ENCODE data around the gene ATP10A. TPM values are rescaled to one million over a fixed set of nuclear protein-coding genes. Genes with fewer than 3 reads are reported as not detected.

Gene ATP10A
- polyA plus RNA-seq, 3 donors, result 0.71 to 3.9 (median 0.92) TPM

DNA sequence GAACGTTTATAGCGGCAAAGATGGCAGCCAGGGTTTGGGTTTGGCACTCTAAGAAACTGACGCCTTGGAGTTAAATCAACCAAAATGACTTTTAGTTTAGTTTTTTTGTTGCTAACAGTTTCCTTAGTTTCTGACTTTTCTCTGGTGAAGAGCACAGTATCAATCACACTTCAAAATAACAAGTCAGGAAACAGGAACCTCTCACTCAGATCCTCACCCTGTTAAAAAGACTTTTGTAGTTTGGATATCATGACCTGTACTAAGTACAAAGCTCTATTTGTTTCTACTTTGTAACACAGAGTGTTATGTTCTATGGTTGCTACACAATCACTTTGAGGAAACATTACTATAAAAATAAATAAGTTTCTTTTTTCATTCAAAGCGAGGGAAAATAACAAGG, 51.1 kb downstream of the ATP10A start:
- Mint-ChIP-seq H3K4me3 (no peak overlapping the region), H3K27me3 (ENCODE audit: low read depth in 3 of 3) (peaks cover 2 to 7% (median 5%) of the 10 kb centered on the region in 3 donors)
- no peak overlapping the region for H3K27ac ChIP-seq (ENCODE audit: low read depth in 1 of 2, low read length in 2 of 2)

DNA sequence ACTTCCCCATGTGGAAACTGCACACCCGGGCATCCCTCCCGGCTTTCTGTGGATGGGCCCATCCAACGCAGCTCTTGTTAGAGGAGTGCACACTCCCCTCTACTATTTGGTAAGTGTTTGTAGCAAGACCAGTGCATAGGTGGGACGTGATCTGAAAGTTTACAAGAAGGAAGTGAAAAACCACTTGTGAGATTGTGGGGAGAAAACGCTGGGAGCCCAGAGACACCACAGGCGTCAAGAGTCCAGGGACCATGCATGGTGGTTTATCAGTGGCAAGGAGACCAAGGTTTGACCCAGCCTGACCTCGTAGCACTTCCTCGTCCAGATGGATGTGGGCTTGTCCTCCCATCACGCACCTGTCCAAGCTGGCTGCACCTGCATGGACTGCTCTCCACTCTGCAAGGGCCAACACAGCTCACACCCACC, 51.6 kb downstream of the ATP10A start:
- no peaks in the 10 kb centered on the region for H3K9me3 ChIP-seq (replicated peaks in 1 of 2; ENCODE audit: control insufficient read depth in 1 of 2, insufficient read depth in 1 of 2, low read length in 2 of 2)
- peaks cover 2 to 5% (median 4%) of the 10 kb centered on the region in 3 donors for H3K27me3 Mint-ChIP-seq (ENCODE audit: low read depth in 3 of 3)
- no peaks in the 10 kb centered on the region for H4K20me1 ChIP-seq (ENCODE audit: insufficient read depth, low read length)
- 7% methylated on average over 6 of the region's 9 CpGs for WGBS (ENCODE audit: insufficient coverage)
- intact Hi-C loops (cut with micrococcal nuclease), result no loop called here
- H3K9me3 Mint-ChIP-seq, result no peaks in the 10 kb centered on the region
- TF ChIP-seq, protein P1, sequence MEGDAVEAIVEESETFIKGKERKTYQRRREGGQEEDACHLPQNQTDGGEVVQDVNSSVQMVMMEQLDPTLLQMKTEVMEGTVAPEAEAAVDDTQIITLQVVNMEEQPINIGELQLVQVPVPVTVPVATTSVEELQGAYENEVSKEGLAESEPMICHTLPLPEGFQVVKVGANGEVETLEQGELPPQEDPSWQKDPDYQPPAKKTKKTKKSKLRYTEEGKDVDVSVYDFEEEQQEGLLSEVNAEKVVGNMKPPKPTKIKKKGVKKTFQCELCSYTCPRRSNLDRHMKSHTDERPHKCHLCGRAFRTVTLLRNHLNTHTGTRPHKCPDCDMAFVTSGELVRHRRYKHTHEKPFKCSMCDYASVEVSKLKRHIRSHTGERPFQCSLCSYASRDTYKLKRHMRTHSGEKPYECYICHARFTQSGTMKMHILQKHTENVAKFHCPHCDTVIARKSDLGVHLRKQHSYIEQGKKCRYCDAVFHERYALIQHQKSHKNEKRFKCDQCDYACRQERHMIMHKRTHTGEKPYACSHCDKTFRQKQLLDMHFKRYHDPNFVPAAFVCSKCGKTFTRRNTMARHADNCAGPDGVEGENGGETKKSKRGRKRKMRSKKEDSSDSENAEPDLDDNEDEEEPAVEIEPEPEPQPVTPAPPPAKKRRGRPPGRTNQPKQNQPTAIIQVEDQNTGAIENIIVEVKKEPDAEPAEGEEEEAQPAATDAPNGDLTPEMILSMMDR (IDR thresholded peaks at IDR 0.05), result no peak
- H3K27ac Mint-ChIP-seq, result peak overlapping the region in 1 of 7 donors; percentile 46
- H3K36me3 Mint-ChIP-seq, result no peaks in the 10 kb centered on the region
- no peak overlapping the region for H3K4me3 Mint-ChIP-seq
- peaks cover 10% of the 10 kb centered on the region for H3K4me1 Mint-ChIP-seq
- no peak overlapping the region for H3K4me2 ChIP-seq (replicated peaks; ENCODE audit: extremely low read depth, low read length, poor library complexity, severe bottlenecking)
- no peaks in the 10 kb centered on the region for H3K27me3 ChIP-seq (ENCODE audit: control insufficient read depth in 2 of 2, insufficient read depth in 2 of 2, low read length in 2 of 2)
- no peak for DNase-seq
- H3K36me3 ChIP-seq (replicated peaks in 1 of 2; ENCODE audit: control insufficient read depth in 1 of 2, insufficient read depth in 2 of 2, low read length in 2 of 2), result no peaks in the 10 kb centered on the region
- no peak overlapping the region for H3K27ac ChIP-seq (ENCODE audit: low read depth in 1 of 2, low read length in 2 of 2)
- no peak overlapping the region for H3K9ac ChIP-seq (ENCODE audit: insufficient read depth, low read length, poor library complexity, severe bottlenecking)
- H3K4me1 ChIP-seq (ENCODE audit: control insufficient read depth in 1 of 2, insufficient read depth in 2 of 2, low read length in 2 of 2), result peaks cover 7 to 13% of the 10 kb centered on the region in 2 donors
- H2AFZ ChIP-seq (ENCODE audit: insufficient read depth, low read depth, low read length, poor library complexity, severe bottlenecking), result no peak overlapping the region
- no peaks in the 10 kb centered on the region for H3K79me2 ChIP-seq (ENCODE audit: insufficient read depth, low read length)
- no peak overlapping the region for H3K4me3 ChIP-seq (replicated peaks in 1 of 3; ENCODE audit: low read depth in 2 of 3, low read length in 3 of 3)

More for the DNA sequence above, 51.1 kb downstream of the ATP10A start:
- intact Hi-C loops (cut with micrococcal nuclease), result no loop called here
- no peak overlapping the region for H3K4me2 ChIP-seq (replicated peaks; ENCODE audit: extremely low read depth, low read length, poor library complexity, severe bottlenecking)
- no peak overlapping the region for H3K9ac ChIP-seq (ENCODE audit: insufficient read depth, low read length, poor library complexity, severe bottlenecking)
- no peaks in the 10 kb centered on the region for H3K27me3 ChIP-seq (ENCODE audit: control insufficient read depth in 2 of 2, insufficient read depth in 2 of 2, low read length in 2 of 2)
- H3K36me3 ChIP-seq (replicated peaks in 1 of 2; ENCODE audit: control insufficient read depth in 1 of 2, insufficient read depth in 2 of 2, low read length in 2 of 2), result no peaks in the 10 kb centered on the region
- no peak overlapping the region for H2AFZ ChIP-seq (ENCODE audit: insufficient read depth, low read depth, low read length, poor library complexity, severe bottlenecking)
- no peaks in the 10 kb centered on the region for H4K20me1 ChIP-seq (ENCODE audit: insufficient read depth, low read length)
- H3K4me1 ChIP-seq (ENCODE audit: control insufficient read depth in 1 of 2, insufficient read depth in 2 of 2, low read length in 2 of 2), result peaks cover 7 to 13% of the 10 kb centered on the region in 2 donors
- no peak for DNase-seq
- Mint-ChIP-seq H3K9me3 (no peaks in the 10 kb centered on the region), H3K36me3 (no peaks in the 10 kb centered on the region), H3K27ac (no peak overlapping the region), H3K4me1 (peaks cover 10% of the 10 kb centered on the region)
- H3K4me3 ChIP-seq (replicated peaks in 1 of 3; ENCODE audit: low read depth in 2 of 3, low read length in 3 of 3), result no peak overlapping the region
- no peaks in the 10 kb centered on the region for H3K9me3 ChIP-seq (replicated peaks in 1 of 2; ENCODE audit: control insufficient read depth in 1 of 2, insufficient read depth in 1 of 2, low read length in 2 of 2)
- TF ChIP-seq, protein P1 (IDR thresholded peaks at IDR 0.05), result no peak
- WGBS (ENCODE audit: insufficient coverage), result 100% methylated on average over 2 of the region's 4 CpGs
- H3K79me2 ChIP-seq (ENCODE audit: insufficient read depth, low read length), result no peaks in the 10 kb centered on the region

All from CD14-positive monocyte (primary cell).